Keratinocyte (primary cell): Measurements from ENCODE around the gene HDLBP. TPM values are rescaled to one million over a fixed set of nuclear protein-coding genes. Genes with fewer than 3 reads are reported as not detected.

Experiments
- DNase-seq: peaks from one replicate; pipeline ENCODE4 v3.0.0-alpha.2; 2011; ENCODE audit warnings: low read depth, missing footprints, low spot score
- FAIRE-seq: peaks from 2 replicates; lab custom pipeline; 2011; peaks lifted over from hg19 to GRCh38; lab: Jason Lieb, UNC
- H2AFZ ChIP-seq: 2 replicates; pipeline ENCODE4 v1.6.0; 2012; ENCODE audit warnings: low read length, control low read depth, inconsistent platforms; ENCODE audit not compliant: control insufficient read depth
- H3K27ac ChIP-seq: 2 replicates; pipeline ENCODE4 v1.5.1; 2011; ENCODE audit warnings: low read length; ENCODE audit not compliant: control insufficient read depth, insufficient read depth
- H3K27me3 ChIP-seq: 3 replicates; pipeline ENCODE4 v1.6.0; 2011; ENCODE audit warnings: low read length; ENCODE audit not compliant: control insufficient read depth, insufficient read depth; ENCODE audit errors: extremely low read depth
- H3K36me3 ChIP-seq, 2 experiments: 2 replicates in 1 of 2; 3 replicates in 1 of 2; pipeline ENCODE4 v1.5.1; 2011; ENCODE audit warnings: low read length in 2 of 2, mild to moderate bottlenecking in 1 of 2; ENCODE audit not compliant: control insufficient read depth in 2 of 2, insufficient read depth in 2 of 2; ENCODE audit errors: extremely low read depth in 1 of 2
- H3K4me1 ChIP-seq: 3 replicates; pipeline ENCODE4 v1.5.1; 2011; ENCODE audit warnings: low read length; ENCODE audit not compliant: control insufficient read depth, insufficient read depth; ENCODE audit errors: extremely low read depth
- H3K4me2 ChIP-seq: 3 replicates; pipeline ENCODE4 v1.6.0; 2011; ENCODE audit warnings: low read depth, low read length; ENCODE audit not compliant: control insufficient read depth, insufficient read depth; ENCODE audit errors: extremely low read depth
- H3K4me3 ChIP-seq, 3 experiments: fragments of 200-600 bp in 1 of 3; sonication (generic) in 1 of 3; 2 replicates in 2 of 3; 3 replicates in 1 of 3; pipeline ENCODE4 v1.5.1; 2011 to 2016; ENCODE audit warnings: low read length in 3 of 3, mild to moderate bottlenecking in 3 of 3, control low read depth in 2 of 3, inconsistent platforms in 1 of 3, low read depth in 1 of 3, mixed read lengths in 1 of 3, mixed run types in 1 of 3, moderate library complexity in 1 of 3; ENCODE audit not compliant: control insufficient read depth in 2 of 3, insufficient read depth in 2 of 3; ENCODE audit errors: extremely low read depth in 1 of 3
- H3K79me2 ChIP-seq: 2 replicates; pipeline ENCODE4 v1.6.0; 2012; ENCODE audit warnings: low read length; ENCODE audit not compliant: control insufficient read depth, insufficient read depth
- H3K9ac ChIP-seq: 3 replicates; pipeline ENCODE4 v1.6.0; 2011; ENCODE audit warnings: low read length; ENCODE audit not compliant: control insufficient read depth, insufficient read depth; ENCODE audit errors: extremely low read depth
- H3K9me1 ChIP-seq: 3 replicates; pipeline ENCODE4 v1.6.0; 2011; ENCODE audit warnings: low read length; ENCODE audit not compliant: control insufficient read depth, insufficient read depth; ENCODE audit errors: extremely low read depth
- H3K9me3 ChIP-seq: 2 replicates; pipeline ENCODE4 v1.5.1; 2012; ENCODE audit warnings: low read depth, low read length; ENCODE audit not compliant: control insufficient read depth
- H4K20me1 ChIP-seq: 3 replicates; pipeline ENCODE4 v1.6.0; 2011; ENCODE audit warnings: low read length; ENCODE audit not compliant: control insufficient read depth, insufficient read depth; ENCODE audit errors: extremely low read depth
- CTCF ChIP-seq, 3 experiments: IDR thresholded peaks in 1 of 3; conservative IDR thresholded peaks in 1 of 3; optimal IDR thresholded peaks in 1 of 3; 2 replicates in 2 of 3; 3 replicates in 1 of 3; pipeline versions ENCODE3 to v1.5.1; 2011; ENCODE audit warnings: low read length in 3 of 3, mild to moderate bottlenecking in 3 of 3, moderate library complexity in 2 of 3, control low read depth in 1 of 3, inconsistent platforms in 1 of 3; ENCODE audit not compliant: insufficient read depth in 2 of 3; ENCODE audit errors: extremely low read depth in 1 of 3
- EZH2 ChIP-seq: IDR thresholded peaks from one replicate; pipeline ENCODE4 v1.6.1; 2012; ENCODE audit warnings: inconsistent platforms, mild to moderate bottlenecking, low read length, moderate library complexity
- dilution Hi-C: fragments of 300-500 bp; cut with MboI; formaldehyde crosslinking; loops from one replicate; pipeline ENCODE4 v1.7.0; 2020; ENCODE audit warnings: low sequenced_read_pairs; ENCODE audit not compliant: extremely low pct_ligation_motif_present
- polyA plus RNA-seq, 5 experiments: library from polyadenylated mRNA; depleted of rRNA in 3 of 5; stranded (reverse) in 3 of 5; stranded (forward) in 1 of 5; unstranded in 1 of 5; fragments of >200 nt; gene quantifications; 1 replicate in 1 of 5; 2 replicates in 3 of 5; 3 replicates in 1 of 5; pipeline versions ENCODE4 v1.2.1 to v1.2.3, GENCODE V29; 2011 to 2012; ENCODE audit warnings: missing spikeins in 2 of 5, low read depth in 1 of 5, low replicate concordance in 1 of 5

Gene HDLBP
- polyA plus RNA-seq, 1 donor (not counting 4 experiments of a cell fraction or from before 2014, with no cell fraction given): 289 TPM

- Histone ChIP-seq H3K4me2 (no peak overlapping the region), H4K20me1 (peaks cover 35% of the 10 kb centered on the region), H3K4me3 (no peak overlapping the region), H3K36me3 (peaks cover 50 to 56% of the 10 kb centered on the region in 2 experiments), H3K9me3 (no peaks in the 10 kb centered on the region), H3K9ac (no peak overlapping the region), H3K79me2 (peaks cover 76% of the 10 kb centered on the region), H3K4me1 (peaks cover 15% of the 10 kb centered on the region), H3K9me1 (peaks cover 6% of the 10 kb centered on the region), H3K27me3 (no peaks in the 10 kb centered on the region), H3K27ac (no peak overlapping the region), H2AFZ (no peak overlapping the region)
- no peak for TF ChIP-seq EZH2
- no peak for TF ChIP-seq CTCF (optimal IDR thresholded peaks at IDR 0.05 in 1 of 3, IDR thresholded peaks at IDR 0.05 in 1 of 3, conservative IDR thresholded peaks at IDR 0.05 in 1 of 3; ENCODE audit: extremely low read depth in 1 of 3, insufficient read depth in 2 of 3, low read length in 3 of 3)
- no peak for FAIRE-seq
- dilution Hi-C loops: no loop called here
- DNase-seq: no peak
Measured at GRCh38 chr2:241265506-241265905, 50.0 kb downstream of the HDLBP start.

DNA sequence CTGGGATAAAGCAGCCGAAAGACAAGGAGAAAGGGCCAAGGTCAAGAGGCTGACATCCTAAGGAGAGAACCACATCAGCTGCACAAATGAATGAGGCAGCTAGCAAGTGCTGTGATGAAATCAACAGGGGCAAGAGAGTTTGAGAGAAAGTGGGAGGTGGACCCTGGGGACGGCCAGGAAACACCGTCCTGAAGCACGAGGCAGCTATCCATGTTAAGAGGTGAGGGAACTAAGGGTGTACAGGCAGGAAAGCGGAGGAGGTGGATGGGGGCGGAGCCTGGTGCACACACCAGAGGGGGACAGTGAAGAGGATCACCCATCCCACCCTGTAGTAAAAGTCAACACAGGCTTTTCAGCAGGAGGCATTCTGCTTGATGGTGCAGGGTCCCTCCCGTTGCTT lies 52.4 kb downstream of the HDLBP start:
- Histone ChIP-seq H3K9me1 (no peaks in the 10 kb centered on the region), H3K36me3 (peaks cover 47 to 57% of the 10 kb centered on the region in 2 experiments), H3K27me3 (no peaks in the 10 kb centered on the region), H3K9ac (no peak overlapping the region), H4K20me1 (peaks cover 19% of the 10 kb centered on the region), H3K9me3 (no peaks in the 10 kb centered on the region), H3K4me1 (no peaks in the 10 kb centered on the region), H3K4me2 (no peak overlapping the region), H3K4me3 (no peak overlapping the region), H3K27ac (no peak overlapping the region), H2AFZ (no peak overlapping the region), H3K79me2 (peaks cover 66% of the 10 kb centered on the region)
- DNase-seq: no peak
- dilution Hi-C loops: no loop called here
- FAIRE-seq: no peak
- TF ChIP-seq EZH2 (no peak), CTCF (optimal IDR thresholded peaks at IDR 0.05 in 1 of 3, IDR thresholded peaks at IDR 0.05 in 1 of 3, conservative IDR thresholded peaks at IDR 0.05 in 1 of 3; ENCODE audit: extremely low read depth in 1 of 3, insufficient read depth in 2 of 3, low read length in 3 of 3) (no peak)
